ENCODE data around the gene WIPI1.
A peak's percentile ranks its signal among the peaks of the same experiment; 100 is the strongest.

The WIPI1 gene

DNA sequence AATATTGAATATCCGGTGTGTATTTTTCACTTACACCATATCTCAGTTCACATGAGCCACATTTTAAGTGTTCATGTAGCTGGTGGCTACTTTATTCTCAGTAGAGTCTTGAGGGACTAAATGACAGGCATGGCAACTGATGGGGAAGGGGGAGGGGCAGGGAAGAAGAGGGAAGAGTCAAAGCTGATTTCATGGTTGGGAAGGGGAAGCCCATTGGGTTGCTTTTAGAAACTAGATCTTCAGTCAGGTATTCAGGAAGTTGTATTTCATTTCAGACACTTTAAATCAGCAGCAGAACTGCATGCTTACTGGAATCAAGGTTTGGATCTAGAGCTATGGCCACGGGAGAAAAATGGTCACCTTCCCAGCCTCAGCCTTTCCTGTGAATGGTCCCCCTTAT, 2.9 kb upstream of the WIPI1 start:
- no peak for DNase-seq

GRCh38 chr17:68459037-68459639, 1.8 kb upstream of the WIPI1 start:
- DNase-seq, result no peak

DNA sequence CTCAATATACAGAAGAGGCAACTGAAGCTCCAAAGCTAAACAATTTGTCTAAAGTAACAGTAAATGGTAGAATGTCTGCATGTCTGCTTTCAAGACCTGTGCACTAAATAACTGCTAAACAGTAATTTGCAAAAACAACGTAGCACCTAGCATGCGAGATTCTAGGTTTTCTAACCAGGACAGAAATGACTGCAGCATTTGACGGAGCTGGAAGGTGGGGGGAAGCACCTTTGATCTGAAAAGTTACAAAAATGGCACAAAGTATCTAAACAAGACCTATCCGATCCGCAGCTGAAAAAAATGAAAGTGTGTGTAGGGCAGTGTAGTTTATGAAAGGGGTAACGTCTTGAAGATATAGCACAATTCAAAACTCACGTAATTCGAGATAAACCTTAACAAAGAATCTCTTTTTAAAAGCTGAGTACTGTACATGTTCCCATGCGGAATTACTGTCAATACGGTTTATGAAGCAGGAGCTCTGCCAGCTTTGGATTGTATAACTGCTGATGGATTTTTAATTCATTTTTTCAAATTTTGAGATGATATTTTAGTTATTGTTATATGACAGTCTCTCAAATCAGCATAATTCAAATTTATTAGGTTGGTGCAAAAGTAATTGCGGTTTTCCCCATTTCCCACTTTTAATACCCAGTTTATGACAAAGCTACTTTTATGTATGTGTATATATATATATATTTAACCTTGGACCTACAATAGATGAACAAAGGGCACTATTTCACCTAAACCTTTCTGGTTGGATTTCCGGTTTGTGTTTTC, 1.2 kb upstream of the WIPI1 start:
- no peak for DNase-seq

GRCh38 chr17:68457539-68458259, 403 bp upstream of the WIPI1 start:
- peak; percentile 90 to 98 for DNase-seq

DNA sequence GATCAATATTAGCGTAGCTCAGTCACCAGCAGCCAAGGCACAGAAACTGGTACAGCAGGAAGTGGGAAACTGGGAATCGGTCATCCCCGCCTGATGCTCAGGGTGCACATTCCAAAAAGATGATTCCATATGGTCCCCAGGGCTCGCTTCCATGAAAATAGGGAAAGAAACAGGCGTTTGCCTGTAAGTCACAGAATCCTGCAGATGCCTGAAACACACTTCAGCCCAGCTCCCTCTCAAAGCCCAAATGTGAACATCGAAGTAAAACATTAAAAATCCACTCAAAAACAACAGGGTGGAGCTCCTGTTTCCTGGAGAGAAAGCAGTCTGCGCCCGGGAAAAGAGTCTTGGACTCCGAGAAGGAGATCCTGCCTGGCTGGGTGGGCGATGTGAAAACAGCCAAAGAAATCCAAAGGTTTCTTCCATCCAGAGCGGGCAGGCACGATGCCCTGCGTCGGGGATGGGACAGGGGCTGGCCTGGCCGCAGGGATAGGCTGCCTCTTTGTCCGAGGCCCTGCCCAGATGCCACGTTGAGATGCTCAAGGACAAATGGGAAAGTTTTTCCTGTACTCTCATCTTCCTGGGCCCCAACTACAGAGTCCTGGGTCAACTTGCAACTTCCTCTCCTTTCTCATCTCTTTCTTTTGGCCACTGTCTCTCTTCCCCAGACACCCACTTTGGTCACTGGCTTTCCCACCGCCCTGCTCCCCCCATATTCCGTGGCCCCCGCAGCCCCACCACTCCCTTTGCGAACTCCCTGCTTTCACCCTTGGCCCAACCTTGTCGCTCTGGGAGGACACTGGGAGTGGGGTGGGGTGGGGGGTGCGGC, 743 bp downstream of the WIPI1 start:
- peak in 1 of 2 experiments; percentile 56 for DNase-seq

GRCh38 chr17:68455901-68456338, 1.4 kb downstream of the WIPI1 start:
- DNase-seq, result peak in 1 of 2 experiments; percentile 16

GRCh38 chr17:68453991-68454665, 3.2 kb downstream of the WIPI1 start:
- no peak for DNase-seq

GRCh38 chr17:68452724-68453290, 4.5 kb downstream of the WIPI1 start:
- DNase-seq, result no peak

DNA sequence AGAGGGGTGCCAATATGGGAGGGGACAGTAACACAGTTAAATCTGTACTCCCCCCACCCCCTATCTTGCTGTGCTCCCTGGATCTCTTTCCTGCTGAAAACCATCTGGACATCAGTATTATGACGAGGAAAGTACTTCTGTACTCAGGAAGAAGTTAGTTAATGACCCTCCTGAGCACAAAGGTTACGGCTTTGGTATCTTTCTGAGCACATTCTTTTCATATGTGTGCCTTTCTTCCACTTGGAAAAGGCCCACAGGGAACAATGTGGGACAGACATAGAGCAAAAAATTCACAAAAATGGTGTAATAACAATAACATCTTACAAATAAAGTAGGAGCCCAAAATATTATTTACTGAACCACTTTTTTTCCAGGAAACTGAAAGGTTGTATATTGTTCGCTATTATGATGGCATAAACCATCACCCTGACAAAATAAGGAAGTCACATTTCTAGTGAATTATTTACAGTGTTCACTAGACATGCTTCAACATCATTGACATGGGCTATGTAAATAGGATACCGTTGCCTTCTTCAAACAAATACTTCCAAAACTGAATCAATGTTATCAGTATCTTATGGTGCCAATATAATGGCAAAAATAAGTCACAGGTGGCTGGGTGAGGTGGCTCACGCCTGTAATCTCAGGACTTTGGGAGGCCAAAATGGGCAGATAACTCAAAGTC, 5.5 kb downstream of the WIPI1 start:
- DNase-seq, result no peak

DNA sequence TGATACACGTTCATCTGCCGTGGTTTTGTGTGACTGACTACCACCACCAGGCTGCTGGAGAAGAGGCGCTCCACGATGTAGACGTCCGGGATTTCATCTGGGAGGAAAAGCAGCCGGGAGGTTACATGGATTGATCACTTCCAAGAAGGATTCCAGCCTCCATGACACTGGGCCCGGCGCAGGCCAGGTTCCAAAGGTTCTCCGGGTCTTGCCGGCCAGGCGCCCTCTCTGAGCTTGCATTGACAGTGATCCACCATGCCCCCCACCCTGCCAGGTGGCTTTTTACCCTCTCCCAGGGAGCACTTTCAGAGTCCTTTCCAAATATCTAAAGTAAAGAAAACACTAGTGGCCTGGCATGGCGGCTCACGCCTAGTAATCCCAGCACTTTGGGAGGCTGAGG, 6.5 kb downstream of the WIPI1 start:
- no peak for DNase-seq

- DNase-seq, result peak in 1 of 2 experiments; percentile 77
These were observed 6.9 kb downstream of the WIPI1 start for GRCh38 chr17:68450391-68450790.

GRCh38 chr17:68449021-68449739, 8.1 kb downstream of the WIPI1 start:
- DNase-seq, result no peak

DNA sequence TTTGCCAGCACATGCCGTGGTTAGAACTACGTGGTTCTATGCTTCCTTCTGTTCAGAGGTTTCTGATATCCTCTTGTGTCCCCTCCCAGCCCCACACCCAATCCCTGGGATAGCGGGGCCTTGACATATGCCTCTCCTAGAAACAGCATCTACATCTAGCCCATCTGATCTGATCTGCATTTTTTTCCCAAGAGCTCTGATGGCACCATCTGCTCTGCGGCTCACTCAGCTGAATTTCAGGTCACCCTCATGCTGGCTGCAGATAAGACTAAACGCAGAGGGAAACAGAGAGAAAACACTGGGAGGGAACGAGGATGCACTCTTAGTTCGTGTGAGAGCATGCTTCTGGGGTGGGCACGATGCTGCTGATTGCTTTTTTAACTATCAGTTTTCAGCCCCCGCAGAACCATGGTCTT, 10.7 kb downstream of the WIPI1 start:
- no peak for DNase-seq

GRCh38 chr17:68445671-68446070, 11.6 kb downstream of the WIPI1 start:
- no peak for DNase-seq

DNA sequence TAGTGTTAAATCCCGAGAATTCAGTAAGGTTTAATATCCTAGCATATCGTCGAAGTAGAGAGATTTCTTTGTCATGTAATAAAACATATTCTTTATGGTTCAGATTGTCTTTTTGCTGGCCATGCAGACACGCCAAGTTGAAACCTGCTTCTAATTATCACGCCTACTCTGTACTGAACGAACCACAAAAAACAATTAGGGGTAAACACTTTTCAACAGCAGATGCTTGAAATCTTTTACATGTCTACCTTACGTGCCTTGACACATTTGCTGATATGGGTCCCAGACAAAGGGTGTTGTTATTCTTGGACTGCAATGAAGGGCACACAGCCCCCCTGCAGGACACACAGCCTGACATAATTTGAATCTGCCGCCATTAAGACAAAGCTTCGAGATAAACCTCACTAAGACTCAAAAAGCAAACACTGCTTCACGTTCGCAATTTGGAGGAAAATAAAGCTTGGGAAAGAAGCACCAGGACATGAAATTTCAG, 13.3 kb downstream of the WIPI1 start:
- no peak for DNase-seq

DNA sequence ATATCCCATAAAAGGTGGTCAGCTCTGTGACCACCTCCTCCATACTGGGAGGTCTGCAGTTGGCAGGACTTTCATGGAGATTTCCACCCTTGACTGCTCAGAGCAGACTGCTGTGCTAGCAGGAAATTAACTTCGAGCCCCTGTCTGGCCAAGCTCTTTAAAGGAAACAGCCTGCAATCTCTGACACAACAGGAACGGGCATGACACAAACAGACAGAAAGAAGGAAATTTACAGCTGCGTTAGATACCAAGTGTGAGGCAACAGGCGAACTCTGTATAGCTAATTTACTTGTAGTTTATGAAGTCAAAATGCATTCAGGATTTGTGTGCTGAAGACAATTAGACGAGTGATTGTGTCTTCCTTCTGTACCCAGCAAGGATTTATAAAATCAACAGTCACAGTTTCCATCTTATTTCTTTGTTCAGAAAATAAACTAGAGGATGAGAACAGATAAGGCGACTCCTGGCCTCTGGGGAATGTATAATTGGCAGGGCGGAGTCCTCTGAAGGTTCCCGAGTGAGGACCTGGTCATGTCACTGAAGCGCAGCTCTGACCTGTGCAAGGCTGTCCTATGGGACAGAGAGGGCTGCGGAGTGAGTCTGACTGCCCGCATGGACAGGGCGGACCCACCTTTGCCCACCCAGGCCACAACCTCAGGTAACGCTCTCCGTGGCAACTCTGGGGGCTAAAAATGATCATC, 16.1 kb downstream of the WIPI1 start:
- no peak for DNase-seq

DNA sequence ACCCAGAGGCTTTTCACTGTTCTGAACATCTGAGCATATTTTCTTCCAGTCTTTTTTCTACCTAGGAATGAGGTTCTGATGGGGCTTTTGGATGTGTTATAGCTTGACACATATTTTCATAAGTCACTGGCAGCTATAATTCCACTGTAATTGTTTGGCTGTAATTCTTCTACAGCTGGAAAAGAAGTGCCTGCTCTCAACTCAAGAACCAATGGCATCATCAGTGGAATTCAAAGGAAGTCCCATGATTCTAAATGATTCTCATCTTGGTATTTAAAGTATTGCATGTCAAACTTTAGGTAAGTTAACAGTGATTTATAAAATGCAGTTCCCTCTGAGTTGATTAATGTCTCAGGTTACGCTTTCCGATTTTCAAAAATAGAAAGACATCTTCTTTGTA, 16.8 kb downstream of the WIPI1 start:
- DNase-seq, result no peak

DNA sequence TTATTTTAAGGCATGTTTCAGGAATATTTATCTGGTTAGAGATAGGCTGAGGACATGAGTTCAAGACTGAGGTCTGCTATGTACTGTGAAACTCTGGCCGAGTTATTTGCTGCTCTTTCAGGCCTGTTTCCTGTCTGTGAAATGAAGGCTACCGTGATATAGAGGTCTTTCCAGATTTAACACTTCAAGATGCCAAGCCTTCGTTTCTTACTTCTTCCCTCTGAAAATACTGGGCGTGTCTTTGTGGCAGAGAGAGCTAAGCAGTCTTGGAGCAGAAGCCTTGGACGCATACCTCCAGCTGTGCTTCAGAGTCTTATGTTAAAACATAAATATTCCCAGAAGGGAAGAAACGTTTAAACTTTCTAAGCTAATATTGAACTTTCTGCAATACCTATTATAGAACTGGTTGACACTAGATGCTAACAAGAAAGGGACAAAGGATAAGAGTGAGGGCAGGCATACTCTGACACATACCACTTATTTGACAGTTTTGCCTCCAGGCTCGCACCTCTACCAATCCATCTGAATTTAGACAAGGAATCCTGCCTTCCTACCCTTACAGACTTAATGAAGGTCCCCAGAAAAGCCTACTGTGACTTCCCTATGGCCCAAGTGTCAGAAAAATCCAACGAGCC, 17.5 kb downstream of the WIPI1 start:
- no peak for DNase-seq

Measured in NCI-H526 (cell line).